Measurements from ENCODE around the gene ITGA8.

ITGA8 gene

DNA sequence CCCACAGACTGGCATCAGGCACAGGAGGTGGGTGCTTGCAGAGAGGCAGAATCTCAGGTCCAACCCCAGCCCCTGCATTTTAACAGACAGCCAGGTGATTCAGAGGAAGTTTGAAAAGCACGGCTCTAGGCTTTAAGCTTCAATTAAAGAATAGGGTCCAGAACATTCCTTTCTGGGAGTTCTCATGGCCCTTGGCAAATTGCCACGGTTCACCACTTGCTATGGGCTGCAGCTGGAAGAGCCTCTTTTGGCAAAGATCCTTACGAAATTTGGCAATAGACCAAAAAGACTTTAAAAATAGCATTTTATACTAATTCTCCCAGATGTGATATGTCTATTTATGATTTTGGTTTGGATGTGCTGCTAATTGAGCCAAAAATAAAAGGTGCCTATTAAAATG, 148.1 kb downstream of the ITGA8 start:
- intact Hi-C loops (cut with DNase I; ENCODE audit: low total_unique reads): no loop called here

DNA sequence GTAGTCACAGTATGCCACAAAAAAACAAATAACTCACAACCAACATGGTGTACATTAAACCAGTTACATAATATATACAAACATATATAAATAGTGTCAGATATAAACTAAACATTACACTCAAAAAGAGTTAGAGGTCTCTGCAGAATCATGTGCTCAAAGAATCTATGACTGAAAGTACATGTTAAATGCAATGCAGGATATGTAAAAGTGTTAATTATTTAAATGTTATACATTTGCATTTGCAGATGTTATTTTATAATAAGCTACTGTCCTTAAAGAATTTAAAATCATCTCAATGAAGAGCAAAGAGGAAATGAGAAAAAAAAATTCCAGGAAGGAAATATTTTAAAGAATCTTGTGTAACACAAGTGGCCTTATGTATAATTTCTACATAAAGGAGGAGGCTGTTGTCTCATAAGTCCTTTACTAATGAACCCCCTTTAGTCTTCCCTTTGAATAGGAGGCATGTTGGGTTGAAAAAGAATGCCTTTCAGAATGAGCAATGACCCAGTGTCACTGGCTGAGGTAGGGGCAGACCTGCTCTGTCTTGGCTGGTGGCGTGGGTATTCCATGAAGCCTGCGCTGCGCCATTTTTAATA, 148.9 kb downstream of the ITGA8 start:
- H3K27ac ChIP-seq: peak overlapping the region in 1 of 2 donors; percentile 44
- peaks cover 0 to 58% (median 5%) of the 10 kb centered on the region in 4 donors for H3K4me1 ChIP-seq
- H3K4me3 ChIP-seq: no peak overlapping the region
- TF ChIP-seq, protein P1, sequence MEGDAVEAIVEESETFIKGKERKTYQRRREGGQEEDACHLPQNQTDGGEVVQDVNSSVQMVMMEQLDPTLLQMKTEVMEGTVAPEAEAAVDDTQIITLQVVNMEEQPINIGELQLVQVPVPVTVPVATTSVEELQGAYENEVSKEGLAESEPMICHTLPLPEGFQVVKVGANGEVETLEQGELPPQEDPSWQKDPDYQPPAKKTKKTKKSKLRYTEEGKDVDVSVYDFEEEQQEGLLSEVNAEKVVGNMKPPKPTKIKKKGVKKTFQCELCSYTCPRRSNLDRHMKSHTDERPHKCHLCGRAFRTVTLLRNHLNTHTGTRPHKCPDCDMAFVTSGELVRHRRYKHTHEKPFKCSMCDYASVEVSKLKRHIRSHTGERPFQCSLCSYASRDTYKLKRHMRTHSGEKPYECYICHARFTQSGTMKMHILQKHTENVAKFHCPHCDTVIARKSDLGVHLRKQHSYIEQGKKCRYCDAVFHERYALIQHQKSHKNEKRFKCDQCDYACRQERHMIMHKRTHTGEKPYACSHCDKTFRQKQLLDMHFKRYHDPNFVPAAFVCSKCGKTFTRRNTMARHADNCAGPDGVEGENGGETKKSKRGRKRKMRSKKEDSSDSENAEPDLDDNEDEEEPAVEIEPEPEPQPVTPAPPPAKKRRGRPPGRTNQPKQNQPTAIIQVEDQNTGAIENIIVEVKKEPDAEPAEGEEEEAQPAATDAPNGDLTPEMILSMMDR (IDR thresholded peaks at IDR 0.05): no peak
- no peaks in the 10 kb centered on the region for H3K27me3 ChIP-seq
- no peaks in the 10 kb centered on the region for H3K9me3 ChIP-seq
- intact Hi-C loops (cut with DNase I; ENCODE audit: low total_unique reads): no loop called here
- no peak for DNase-seq
- peaks cover 0 to 23% (median 4%) of the 10 kb centered on the region in 3 donors for H3K36me3 ChIP-seq

More for the DNA sequence above, 148.1 kb downstream of the ITGA8 start:
- DNase-seq: no peak
- H3K36me3 ChIP-seq: peaks cover 0 to 29% (median 4%) of the 10 kb centered on the region in 3 donors
- no peaks in the 10 kb centered on the region for H3K27me3 ChIP-seq
- H3K27ac ChIP-seq: peak overlapping the region; percentile 4 to 44
- H3K4me3 ChIP-seq: no peak overlapping the region
- H3K4me1 ChIP-seq: peaks cover 0 to 51% (median 3%) of the 10 kb centered on the region in 4 donors
- TF ChIP-seq, protein P1 (IDR thresholded peaks at IDR 0.05): no peak
- no peaks in the 10 kb centered on the region for H3K9me3 ChIP-seq

- Histone ChIP-seq H3K9me3 (no peaks in the 10 kb centered on the region), H3K36me3 (peaks cover 7 to 25% (median 9%) of the 10 kb centered on the region in 3 donors), H3K27me3 (no peaks in the 10 kb centered on the region), H3K27ac (peak overlapping the region; percentile 22 to 44), H3K4me3 (no peak overlapping the region), H3K4me1 (peaks cover 0 to 57% (median 5%) of the 10 kb centered on the region in 4 donors)
- intact Hi-C loops (cut with DNase I; ENCODE audit: low total_unique reads): loop anchor here (10.0 kb wide), 1 partner anchor 123 kb away; no protein-coding TSS in a partner anchor
- TF ChIP-seq, protein P1 (IDR thresholded peaks at IDR 0.05): no peak
- DNase-seq: no peak
Measured at GRCh38 chr10:15567952-15568351, 151.8 kb downstream of the ITGA8 start.

- intact Hi-C loops (cut with DNase I; ENCODE audit: low total_unique reads): loop anchor here (10.0 kb wide), 1 partner anchor 118 kb away; no protein-coding TSS in a partner anchor
- Histone ChIP-seq H3K9me3 (no peaks in the 10 kb centered on the region), H3K27me3 (no peaks in the 10 kb centered on the region), H3K27ac (no peak overlapping the region), H3K36me3 (peaks cover 15 to 34% (median 23%) of the 10 kb centered on the region in 3 donors), H3K4me1 (peaks cover 0 to 22% (median 2%) of the 10 kb centered on the region in 4 donors), H3K4me3 (no peak overlapping the region)
- no peak for DNase-seq
- TF ChIP-seq, protein P1 (IDR thresholded peaks at IDR 0.05): no peak
Measured at GRCh38 chr10:15563246-15563645, 156.5 kb downstream of the ITGA8 start.

DNA sequence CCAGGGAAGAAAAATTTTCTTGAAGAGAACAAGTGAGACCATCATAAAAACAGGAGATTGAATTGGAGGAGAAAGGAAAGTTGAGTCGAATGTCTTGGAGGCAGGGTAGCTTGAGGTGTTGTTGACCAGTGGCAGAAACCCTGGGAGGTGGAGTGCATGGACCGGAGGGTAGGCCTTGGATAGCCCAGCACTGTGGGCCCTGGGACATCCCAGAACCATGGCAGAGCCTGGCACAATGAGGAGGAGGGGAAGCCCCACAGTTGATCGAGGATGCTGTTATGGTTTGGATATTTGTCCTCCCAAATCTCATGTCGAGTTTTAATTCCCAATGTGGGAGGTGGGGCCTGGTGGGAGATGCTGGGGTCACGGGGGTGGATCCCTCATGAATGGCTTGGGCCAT, 157.1 kb downstream of the ITGA8 start:
- Histone ChIP-seq H3K9me3 (no peaks in the 10 kb centered on the region), H3K4me1 (peaks cover 0 to 19% (median 2%) of the 10 kb centered on the region in 4 donors), H3K27me3 (no peaks in the 10 kb centered on the region), H3K36me3 (peaks cover 21 to 41% (median 28%) of the 10 kb centered on the region in 3 donors), H3K4me3 (no peak overlapping the region), H3K27ac (no peak overlapping the region)
- intact Hi-C loops (cut with DNase I; ENCODE audit: low total_unique reads): loop anchor here (10.0 kb wide), 1 partner anchor 118 kb away; no protein-coding TSS in a partner anchor
- TF ChIP-seq, protein P1 (IDR thresholded peaks at IDR 0.05): no peak
- no peak for DNase-seq
